Right lobe of liver (tissue), 4 donors: Measurements from ENCODE around the gene LGALS3BP.

Experiments used
- POLR2A ChIP-seq: fragments of 450-650 bp; IDR thresholded peaks from one replicate; pipeline ENCODE4 v1.6.1; 2017; ENCODE audit warnings: antibody characterized with exemption, mild to moderate bottlenecking
- TF ChIP-seq, protein P1 (sequence below), 4 donors: fragments of 200-600 bp in 3 of 4; fragments of 450-650 bp in 1 of 4; IDR thresholded peaks; one replicate each; pipeline versions ENCODE4 v1.5.1 to v1.8.0; 2016 to 2022; ENCODE audit warnings: antibody characterized with exemption in 4 of 4, mild to moderate bottlenecking in 2 of 4
- donor health status: DM: no; HTN: no; CAD: no.
- donor health status: DM: no; HTN: no; CAD: no.
- donor health status: DM: no; HTN: yes; CAD: no.

DNA sequence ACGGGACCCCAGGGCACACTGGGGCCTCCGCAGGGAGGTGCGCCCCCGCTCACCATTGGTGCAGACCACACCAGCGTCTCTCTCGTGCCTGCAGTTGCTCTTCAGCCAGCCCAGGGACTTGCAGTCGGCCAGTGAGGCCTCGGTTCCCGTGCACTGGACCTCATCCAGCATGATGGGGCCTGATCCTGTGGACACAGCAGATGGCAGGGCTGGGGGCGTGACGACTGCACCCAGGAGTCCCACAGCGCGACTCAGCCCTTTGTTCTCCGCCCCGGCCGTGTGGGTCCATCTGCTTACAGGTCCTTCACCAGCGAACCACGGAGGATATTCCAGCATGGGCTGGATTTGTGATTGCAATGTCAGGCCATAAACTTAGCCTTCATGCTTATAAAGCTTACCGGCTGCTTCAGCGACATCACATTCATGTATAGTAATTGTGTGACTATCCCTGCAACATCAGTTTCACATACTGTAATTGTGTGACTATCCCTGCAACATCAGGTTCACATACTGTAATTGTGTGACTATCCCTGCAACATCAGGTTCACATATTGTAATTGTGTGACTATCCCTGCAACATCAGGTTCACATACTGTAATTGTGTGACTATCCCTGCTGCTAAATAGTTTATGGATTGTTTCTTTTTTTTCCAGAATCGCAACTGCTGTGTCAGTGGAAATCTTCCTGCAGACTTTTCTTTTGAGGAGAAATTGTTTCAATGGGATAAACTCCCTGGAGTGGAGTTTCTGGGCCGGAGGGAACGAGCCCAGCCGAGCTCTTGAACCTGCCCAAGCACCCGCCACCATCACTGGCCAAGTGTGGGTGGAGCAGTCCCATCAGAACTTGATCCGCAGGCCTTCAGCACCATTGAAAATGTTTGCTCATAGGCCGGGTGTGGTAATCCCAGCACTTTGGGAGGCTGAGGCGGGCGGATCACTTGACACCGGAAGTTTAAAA, 4.8 kb downstream of the LGALS3BP start:
- TF ChIP-seq, protein P1, sequence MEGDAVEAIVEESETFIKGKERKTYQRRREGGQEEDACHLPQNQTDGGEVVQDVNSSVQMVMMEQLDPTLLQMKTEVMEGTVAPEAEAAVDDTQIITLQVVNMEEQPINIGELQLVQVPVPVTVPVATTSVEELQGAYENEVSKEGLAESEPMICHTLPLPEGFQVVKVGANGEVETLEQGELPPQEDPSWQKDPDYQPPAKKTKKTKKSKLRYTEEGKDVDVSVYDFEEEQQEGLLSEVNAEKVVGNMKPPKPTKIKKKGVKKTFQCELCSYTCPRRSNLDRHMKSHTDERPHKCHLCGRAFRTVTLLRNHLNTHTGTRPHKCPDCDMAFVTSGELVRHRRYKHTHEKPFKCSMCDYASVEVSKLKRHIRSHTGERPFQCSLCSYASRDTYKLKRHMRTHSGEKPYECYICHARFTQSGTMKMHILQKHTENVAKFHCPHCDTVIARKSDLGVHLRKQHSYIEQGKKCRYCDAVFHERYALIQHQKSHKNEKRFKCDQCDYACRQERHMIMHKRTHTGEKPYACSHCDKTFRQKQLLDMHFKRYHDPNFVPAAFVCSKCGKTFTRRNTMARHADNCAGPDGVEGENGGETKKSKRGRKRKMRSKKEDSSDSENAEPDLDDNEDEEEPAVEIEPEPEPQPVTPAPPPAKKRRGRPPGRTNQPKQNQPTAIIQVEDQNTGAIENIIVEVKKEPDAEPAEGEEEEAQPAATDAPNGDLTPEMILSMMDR (IDR thresholded peaks at IDR 0.05), result no peak
- peak; percentile 24 for TF ChIP-seq POLR2A
